Caco-2 (cell line): Measurements from ENCODE around the gene MOCS1. TPM values are rescaled to one million over a fixed set of nuclear protein-coding genes. Genes with fewer than 3 reads are reported as not detected.

Source experiments
- BruUV-seq: library from RNA; stranded (reverse); fragments of 400-500 nt; replicated peaks from 2 replicates; lab custom pipeline; 2021; lab: Mats Ljungman, UMichigan
- CTCF ChIA-PET: fragments of 300-600 bp; sonication (Branson Sonifier 250); formaldehyde crosslinking; loops from one replicate; lab custom pipeline; 2022; ENCODE audit warnings: antibody characterized with exemption; lab: Charles Lee
- POLR2A ChIA-PET: fragments of 300-600 bp; sonication (Branson Sonifier 250); formaldehyde crosslinking; loops from one replicate; lab custom pipeline; 2022; ENCODE audit warnings: antibody characterized with exemption; lab: Charles Lee
- DNase-seq, 2 experiments: peaks; one replicate each; pipeline versions ENCODE4 v3.0.0 to v3.0.0-alpha.2; 2020 to 2022
- H3K27me3 ChIP-seq: replicated peaks from 2 replicates; pipeline ENCODE4 v1.6.0; 2011; ENCODE audit warnings: low read length; ENCODE audit not compliant: control insufficient read depth, insufficient read depth
- H3K36me3 ChIP-seq: 2 replicates; pipeline ENCODE4 v1.5.1; 2011; ENCODE audit warnings: low read length; ENCODE audit not compliant: control insufficient read depth, insufficient read depth
- H3K4me1 ChIP-seq: fragments of 250-450 bp; sonication (Bioruptor Pico); 2 replicates; pipeline ENCODE4 v1.5.1; 2020; ENCODE audit warnings: mild to moderate bottlenecking
- H3K4me3 ChIP-seq: 2 replicates; pipeline ENCODE4 v1.5.1; 2011; ENCODE audit warnings: low read depth, mild to moderate bottlenecking, control low read depth, low read length
- H3K9me3 ChIP-seq: fragments of 250-450 bp; sonication (Bioruptor Pico); 2 replicates; pipeline ENCODE4 v1.5.1; 2020; ENCODE audit warnings: mild to moderate bottlenecking, moderate library complexity
- H3K27ac Mint-ChIP-seq: one replicate; pipeline ENCODE4 v1.8.0; 2022; ENCODE audit warnings: mixed read lengths; ENCODE audit not compliant: unreplicated experiment
- H3K27me3 Mint-ChIP-seq: one replicate; pipeline ENCODE4 v1.8.0; 2022; ENCODE audit warnings: mixed read lengths; ENCODE audit not compliant: insufficient read depth, unreplicated experiment
- H3K36me3 Mint-ChIP-seq: one replicate; pipeline ENCODE4 v1.8.0; 2022; ENCODE audit warnings: mild to moderate bottlenecking, mixed read lengths; ENCODE audit not compliant: insufficient read depth, unreplicated experiment
- H3K4me1 Mint-ChIP-seq: one replicate; pipeline ENCODE4 v1.8.0; 2022; ENCODE audit warnings: low read depth, mixed read lengths; ENCODE audit not compliant: unreplicated experiment
- H3K4me3 Mint-ChIP-seq: one replicate; pipeline ENCODE4 v1.8.0; 2022; ENCODE audit warnings: mild to moderate bottlenecking, moderate library complexity, mixed read lengths; ENCODE audit not compliant: unreplicated experiment
- H3K9me3 Mint-ChIP-seq: one replicate; pipeline ENCODE4 v1.8.0; 2022; ENCODE audit warnings: mixed read lengths; ENCODE audit not compliant: unreplicated experiment
- CTCF ChIP-seq, 2 experiments: fragments of 200-600 bp in 1 of 2; IDR thresholded peaks; 1 replicate in 1 of 2; 2 replicates in 1 of 2; pipeline versions ENCODE4 v1.5.1 to v1.8.0; 2011 to 2022; ENCODE audit warnings: antibody characterized with exemption in 1 of 2, control low read depth in 1 of 2, inconsistent platforms in 1 of 2, low read depth in 1 of 2, low read length in 1 of 2, mild to moderate bottlenecking in 1 of 2, moderate library complexity in 1 of 2; ENCODE audit not compliant: insufficient read depth in 1 of 2, severe bottlenecking in 1 of 2, unreplicated experiment in 1 of 2
- intact Hi-C: fragments of 100-400 bp; cut with micrococcal nuclease; formaldehyde crosslinking; loops from one replicate; pipeline ENCODE4 v1.10.0; 2022; ENCODE audit not compliant: unreplicated experiment
- total RNA-seq: library from RNA; stranded (reverse); gene quantifications from 2 replicates; pipeline ENCODE4 v1.2.3, GENCODE V29; 2022

Gene MOCS1
- total RNA-seq, 1 experiment from 2014 or later, result 44.7 TPM

- H3K9me3 ChIP-seq, result no peaks in the 10 kb centered on the region
- no TSS peak for BruUV-seq
- H3K27ac Mint-ChIP-seq, result no peak overlapping the region
- POLR2A ChIA-PET, result no interaction called here
- peaks cover 8% of the 10 kb centered on the region for H3K9me3 Mint-ChIP-seq
- H3K4me3 Mint-ChIP-seq, result no peak overlapping the region
- no peak for DNase-seq
- intact Hi-C loops, result no loop called here
- no peaks in the 10 kb centered on the region for H3K4me1 Mint-ChIP-seq
- H3K36me3 ChIP-seq, result no peaks in the 10 kb centered on the region
- no peak for TF ChIP-seq CTCF (IDR thresholded peaks at IDR 0.05; ENCODE audit: insufficient read depth in 1 of 2, low read depth in 1 of 2, low read length in 1 of 2, severe bottlenecking in 1 of 2, unreplicated experiment in 1 of 2)
- H3K4me3 ChIP-seq, result no peak overlapping the region
- no peaks in the 10 kb centered on the region for H3K27me3 Mint-ChIP-seq
- no peaks in the 10 kb centered on the region for H3K36me3 Mint-ChIP-seq
- H3K4me1 ChIP-seq, result peaks cover 6% of the 10 kb centered on the region
- no peaks in the 10 kb centered on the region for H3K27me3 ChIP-seq
- CTCF ChIA-PET, result interaction anchor here (0.6 kb wide), 1 partner anchor 1076 kb away, joined by 3 read pairs; no protein-coding TSS in a partner anchor
These were observed 63.3 kb downstream of the MOCS1 start for GRCh38 chr6:39870950-39871349.

GRCh38 chr6:39867592-39867991 is 66.7 kb downstream of the MOCS1 start:
- no peak overlapping the region for H3K4me3 ChIP-seq
- no TSS peak for BruUV-seq
- CTCF ChIA-PET, result no interaction called here
- no peak overlapping the region for H3K4me3 Mint-ChIP-seq
- peak in 1 of 2 experiments; percentile 10 for DNase-seq
- H3K27me3 ChIP-seq, result no peaks in the 10 kb centered on the region
- peaks cover 8% of the 10 kb centered on the region for H3K9me3 Mint-ChIP-seq
- POLR2A ChIA-PET, result no interaction called here
- H3K9me3 ChIP-seq, result no peaks in the 10 kb centered on the region
- no peaks in the 10 kb centered on the region for H3K4me1 ChIP-seq
- no peaks in the 10 kb centered on the region for H3K36me3 Mint-ChIP-seq
- no peaks in the 10 kb centered on the region for H3K4me1 Mint-ChIP-seq
- peak in 1 of 2 experiments; percentile 33 for TF ChIP-seq CTCF (IDR thresholded peaks at IDR 0.05; ENCODE audit: insufficient read depth in 1 of 2, low read depth in 1 of 2, low read length in 1 of 2, severe bottlenecking in 1 of 2, unreplicated experiment in 1 of 2)
- no peak overlapping the region for H3K27ac Mint-ChIP-seq
- no peaks in the 10 kb centered on the region for H3K36me3 ChIP-seq
- intact Hi-C loops, result no loop called here
- no peaks in the 10 kb centered on the region for H3K27me3 Mint-ChIP-seq

GRCh38 chr6:39865011-39865888 is 69.0 kb downstream of the MOCS1 start:
- intact Hi-C loops, result loop anchor here (1.0 kb wide), 1 partner anchor 27 kb away; no protein-coding TSS in a partner anchor
- Mint-ChIP-seq H3K9me3 (no peaks in the 10 kb centered on the region), H3K27ac (no peak overlapping the region), H3K4me3 (no peak overlapping the region), H3K27me3 (peaks cover 8% of the 10 kb centered on the region), H3K4me1 (no peaks in the 10 kb centered on the region), H3K36me3 (no peaks in the 10 kb centered on the region)
- ChIA-PET POLR2A (no interaction called here), CTCF (interaction anchor here (0.6 to 1.0 kb wide), 3 partner anchors 13 to 513 kb away, joined by 3 to 5 read pairs (median 3); no protein-coding TSS in a partner anchor)
- Histone ChIP-seq H3K4me3 (no peak overlapping the region), H3K9me3 (no peaks in the 10 kb centered on the region), H3K27me3 (no peaks in the 10 kb centered on the region), H3K4me1 (no peaks in the 10 kb centered on the region), H3K36me3 (no peaks in the 10 kb centered on the region)
- peak; percentile 64 to 74 for DNase-seq
- BruUV-seq, result no TSS peak
- peak; percentile 64 to 70 for TF ChIP-seq CTCF (IDR thresholded peaks at IDR 0.05; ENCODE audit: insufficient read depth in 1 of 2, low read depth in 1 of 2, low read length in 1 of 2, severe bottlenecking in 1 of 2, unreplicated experiment in 1 of 2)
